GM21528 (cell line): ENCODE results near the gene RAI1.

Experiments used
- ATAC-seq: cut with Tn5 transposase; IDR thresholded peaks from one replicate; pipeline ENCODE4 v1.9.1; 2021; ENCODE audit warnings: mild to moderate bottlenecking, moderate library complexity; ENCODE audit not compliant: unreplicated experiment, low FRiP score

The RAI1 gene

GRCh38 chr17:17761894-17762743 is 80.9 kb downstream of the RAI1 start:
- no peak for ATAC-seq

- no peak for ATAC-seq
Measured at GRCh38 chr17:17762744-17763105, 81.5 kb downstream of the RAI1 start.

- ATAC-seq, result no peak
Measured at GRCh38 chr17:17763136-17763535, 81.9 kb downstream of the RAI1 start.

GRCh38 chr17:17763734-17764133 is 82.5 kb downstream of the RAI1 start:
- no peak for ATAC-seq

- ATAC-seq, result no peak
Measured at GRCh38 chr17:17765359-17766076, 84.3 kb downstream of the RAI1 start.

- ATAC-seq, result no peak
Measured at GRCh38 chr17:17766077-17766743, 85.0 kb downstream of the RAI1 start.

- ATAC-seq, result no peak
Measured at GRCh38 chr17:17766744-17767120, 85.5 kb downstream of the RAI1 start.

GRCh38 chr17:17767154-17767869 is 86.1 kb downstream of the RAI1 start:
- ATAC-seq, result no peak

GRCh38 chr17:17767887-17768418 is 86.7 kb downstream of the RAI1 start:
- ATAC-seq, result no peak

GRCh38 chr17:17768424-17769088 is 87.3 kb downstream of the RAI1 start:
- ATAC-seq, result no peak

GRCh38 chr17:17769869-17770631 is 88.8 kb downstream of the RAI1 start:
- ATAC-seq, result no peak

- no peak for ATAC-seq
Measured at GRCh38 chr17:17770632-17771044, 89.4 kb downstream of the RAI1 start.

GRCh38 chr17:17771498-17772201 is 90.4 kb downstream of the RAI1 start:
- ATAC-seq, result no peak

- ATAC-seq, result no peak
Measured at GRCh38 chr17:17772231-17772630, 91.0 kb downstream of the RAI1 start.

- ATAC-seq, result no peak
Measured at GRCh38 chr17:17774009-17774881, 93.0 kb downstream of the RAI1 start.

GRCh38 chr17:17776889-17777288 is 95.6 kb downstream of the RAI1 start:
- ATAC-seq, result no peak

GRCh38 chr17:17778308-17779014 is 97.2 kb downstream of the RAI1 start:
- no peak for ATAC-seq
